WTC11 (cell line): ENCODE results near the gene SNAP47. TPM values are rescaled to one million over a fixed set of nuclear protein-coding genes. Genes with fewer than 3 reads are reported as not detected.
"Not testable (repeated sequence)": the region's sequence is repeated elsewhere in the genome, so short reads cannot be mapped to it uniquely, and the experiment has no call there.

Experiments
- ATAC-seq: fragments of 200-7000 bp; cut with Tn5 transposase; 2 replicates; pipeline ENCODE4 v1.10.0; 2021; ENCODE audit warnings: mild to moderate bottlenecking, moderate library complexity
- CTCF ChIA-PET: fragments of 300-600 bp; sonication (Branson Sonifier 250); formaldehyde crosslinking; loops from one replicate; lab custom pipeline; 2021; ENCODE audit warnings: antibody characterized with exemption; lab: Charles Lee
- POLR2A ChIA-PET: fragments of 350-600 bp; sonication (Branson Sonifier 250); formaldehyde crosslinking; loops from one replicate; lab custom pipeline; 2021; ENCODE audit warnings: antibody characterized with exemption; lab: Charles Lee
- DNase-seq: peaks from one replicate; pipeline ENCODE4 v3.0.0; 2021; ENCODE audit warnings: low spot score
- H3K27ac Mint-ChIP-seq: 2 replicates; pipeline ENCODE4 v1.8.0; 2021; ENCODE audit warnings: mixed read lengths
- H3K27me3 Mint-ChIP-seq: 2 replicates; pipeline ENCODE4 v1.8.0; 2021; ENCODE audit warnings: low read depth, mild to moderate bottlenecking, moderate library complexity, mixed read lengths
- H3K36me3 Mint-ChIP-seq: 2 replicates; pipeline ENCODE4 v1.8.0; 2021; ENCODE audit warnings: mixed read lengths
- H3K4me1 Mint-ChIP-seq: 2 replicates; pipeline ENCODE4 v1.8.0; 2022; ENCODE audit warnings: mixed read lengths
- H3K4me3 Mint-ChIP-seq: 2 replicates; pipeline ENCODE4 v1.8.0; 2021; ENCODE audit warnings: mild to moderate bottlenecking, moderate library complexity, mixed read lengths
- H3K9me3 Mint-ChIP-seq: 2 replicates; pipeline ENCODE4 v1.8.0; 2021; ENCODE audit warnings: mixed read lengths
- AFF4 ChIP-seq: sonication (generic); formaldehyde crosslinking; IDR thresholded peaks from 2 replicates; pipeline ENCODE4 v1.8.1; 2023; ENCODE audit warnings: mild to moderate bottlenecking, missing genetic modification reagents, borderline replicate concordance
- ATF1 ChIP-seq: sonication (generic); formaldehyde crosslinking; IDR thresholded peaks from 2 replicates; pipeline ENCODE4 v1.8.1; 2023; ENCODE audit warnings: mild to moderate bottlenecking, moderate library complexity, missing genetic modification reagents
- ATF3 ChIP-seq: sonication (generic); formaldehyde crosslinking; conservative IDR thresholded peaks from 2 replicates; pipeline ENCODE4 v1.8.1; 2022; ENCODE audit warnings: mild to moderate bottlenecking, missing genetic modification reagents
- E2F1 ChIP-seq: sonication (generic); formaldehyde crosslinking; IDR thresholded peaks from 2 replicates; pipeline ENCODE4 v1.8.0; 2022; ENCODE audit warnings: mild to moderate bottlenecking, missing genetic modification reagents
- E2F4 ChIP-seq: sonication (generic); formaldehyde crosslinking; IDR thresholded peaks from 2 replicates; pipeline ENCODE4 v1.8.1; 2022; ENCODE audit warnings: low read depth, mild to moderate bottlenecking, moderate library complexity, missing genetic modification reagents, borderline replicate concordance
- ERG ChIP-seq: fragments of 250-450 bp; sonication (Bioruptor Pico); IDR thresholded peaks from 2 replicates; pipeline ENCODE4 v1.8.0; 2021; ENCODE audit warnings: mild to moderate bottlenecking
- FOXJ3 ChIP-seq: sonication (generic); formaldehyde crosslinking; IDR thresholded peaks from 2 replicates; pipeline ENCODE4 v1.9.0; 2021; ENCODE audit warnings: missing genetic modification reagents, mild to moderate bottlenecking, borderline replicate concordance
- FOXP1 ChIP-seq: sonication (generic); formaldehyde crosslinking; IDR thresholded peaks from 2 replicates; pipeline ENCODE4 v1.8.0; 2022; ENCODE audit warnings: missing genetic modification reagents, mild to moderate bottlenecking, moderate library complexity, borderline replicate concordance
- FOXP4 ChIP-seq: sonication (generic); formaldehyde crosslinking; IDR thresholded peaks from 2 replicates; pipeline ENCODE4 v1.8.0; 2022; ENCODE audit warnings: mild to moderate bottlenecking, missing genetic modification reagents
- GABPB1 ChIP-seq: sonication (generic); formaldehyde crosslinking; IDR thresholded peaks from 2 replicates; pipeline ENCODE4 v1.8.1; 2023; ENCODE audit warnings: mild to moderate bottlenecking, missing genetic modification reagents
- HMGXB4 ChIP-seq: sonication (generic); formaldehyde crosslinking; IDR thresholded peaks from 2 replicates; pipeline ENCODE4 v1.8.1; 2023; ENCODE audit warnings: mild to moderate bottlenecking, moderate library complexity, missing genetic modification reagents
- IRF2 ChIP-seq: sonication (generic); formaldehyde crosslinking; IDR thresholded peaks from 2 replicates; pipeline ENCODE4 v1.8.0; 2022; ENCODE audit warnings: low read depth, missing genetic modification reagents, borderline replicate concordance
- JUN ChIP-seq: sonication (generic); formaldehyde crosslinking; IDR thresholded peaks from 2 replicates; pipeline ENCODE4 v1.8.0; 2023; ENCODE audit warnings: mild to moderate bottlenecking, missing genetic modification reagents
- RELA ChIP-seq: sonication (generic); formaldehyde crosslinking; IDR thresholded peaks from 2 replicates; pipeline ENCODE4 v1.8.1; 2022; ENCODE audit warnings: missing genetic modification reagents, mild to moderate bottlenecking, borderline replicate concordance
- SOX15 ChIP-seq: fragments of 250-450 bp; sonication (Bioruptor Pico); IDR thresholded peaks from 2 replicates; pipeline ENCODE4 v1.9.0; 2021; ENCODE audit warnings: mild to moderate bottlenecking
- STAT6 ChIP-seq: sonication (generic); formaldehyde crosslinking; conservative IDR thresholded peaks from 2 replicates; pipeline ENCODE4 v1.8.1; 2023; ENCODE audit warnings: mild to moderate bottlenecking, low read depth, missing genetic modification reagents, moderate library complexity
- TEAD4 ChIP-seq: sonication (generic); formaldehyde crosslinking; IDR thresholded peaks from 2 replicates; pipeline ENCODE4 v1.8.0; 2022; ENCODE audit warnings: mild to moderate bottlenecking, missing genetic modification reagents
- ZNF121 ChIP-seq: sonication (generic); formaldehyde crosslinking; IDR thresholded peaks from 2 replicates; pipeline ENCODE4 v1.8.0; 2023; ENCODE audit warnings: missing genetic modification reagents
- ZNF219 ChIP-seq: sonication (generic); formaldehyde crosslinking; IDR thresholded peaks from 2 replicates; pipeline ENCODE4 v1.8.0; 2023; ENCODE audit warnings: missing genetic modification reagents, mild to moderate bottlenecking, borderline replicate concordance
- ZNF232 ChIP-seq: sonication (generic); formaldehyde crosslinking; IDR thresholded peaks from 2 replicates; pipeline ENCODE4 v1.8.0; 2022; ENCODE audit warnings: mild to moderate bottlenecking, missing genetic modification reagents
- total RNA-seq: library from RNA; stranded (reverse); gene quantifications from 3 replicates; pipeline ENCODE4 v1.2.3, GENCODE V29; 2021

Gene SNAP47
- total RNA-seq, 1 experiment from 2014 or later = 50.8 TPM

GRCh38 chr1:227697321-227697864 is 37.8 kb upstream of the SNAP47 start:
- Mint-ChIP-seq H3K27me3 (peaks cover 36% of the 10 kb centered on the region), H3K36me3 (peaks cover 34% of the 10 kb centered on the region), H3K4me3 (no peak overlapping the region), H3K27ac (no peak overlapping the region), H3K4me1 (no peaks in the 10 kb centered on the region), H3K9me3 (peaks cover 64% of the 10 kb centered on the region)
- ChIA-PET CTCF (no interaction called here), POLR2A (no interaction called here)
- no peak for DNase-seq
- TF ChIP-seq E2F1 (CRISPR knock-in tag) (no peak), HMGXB4 (no peak), STAT6 (no peak), IRF2 (no peak), FOXJ3 (no peak), FOXP1 (CRISPR knock-in tag) (no peak), JUN (no peak), E2F4 (CRISPR knock-in tag) (no peak), SOX15 (CRISPR knock-in tag) (no peak), RELA (CRISPR knock-in tag) (no peak), ATF3 (CRISPR knock-in tag) (no peak), TEAD4 (CRISPR knock-in tag) (no peak), ERG (no peak), ATF1 (no peak), ZNF121 (CRISPR knock-in tag) (no peak), ZNF232 (CRISPR knock-in tag) (no peak), FOXP4 (CRISPR knock-in tag) (no peak), ZNF219 (no peak), AFF4 (CRISPR knock-in tag) (no peak), GABPB1 (CRISPR knock-in tag) (no peak)
- no peak for ATAC-seq

GRCh38 chr1:227701631-227702030 is 33.6 kb upstream of the SNAP47 start:
- Mint-ChIP-seq H3K36me3 (peaks cover 36% of the 10 kb centered on the region), H3K27me3 (peaks cover 46% of the 10 kb centered on the region), H3K9me3 (peaks cover 70% of the 10 kb centered on the region)
- POLR2A ChIA-PET, H3K4me3 Mint-ChIP-seq, ATAC-seq, H3K4me1 Mint-ChIP-seq, H3K27ac Mint-ChIP-seq, DNase-seq, CTCF ChIA-PET: not testable (repeated sequence)
